B cell (primary cell): ENCODE measurements around the gene COL9A3.

ENCODE experiments used
- EZH2 ChIP-seq: IDR thresholded peaks from 2 replicates; pipeline ENCODE4 v1.6.1; 2012; ENCODE audit warnings: borderline replicate concordance, low read depth, mild to moderate bottlenecking, moderate library complexity, low read length; ENCODE audit not compliant: insufficient read depth, poor library complexity, severe bottlenecking
- TF ChIP-seq, protein P1 (sequence below): fragments of 200-600 bp; IDR thresholded peaks from one replicate; pipeline ENCODE4 v1.8.0; 2022; ENCODE audit warnings: antibody characterized with exemption, mild to moderate bottlenecking

DNA sequence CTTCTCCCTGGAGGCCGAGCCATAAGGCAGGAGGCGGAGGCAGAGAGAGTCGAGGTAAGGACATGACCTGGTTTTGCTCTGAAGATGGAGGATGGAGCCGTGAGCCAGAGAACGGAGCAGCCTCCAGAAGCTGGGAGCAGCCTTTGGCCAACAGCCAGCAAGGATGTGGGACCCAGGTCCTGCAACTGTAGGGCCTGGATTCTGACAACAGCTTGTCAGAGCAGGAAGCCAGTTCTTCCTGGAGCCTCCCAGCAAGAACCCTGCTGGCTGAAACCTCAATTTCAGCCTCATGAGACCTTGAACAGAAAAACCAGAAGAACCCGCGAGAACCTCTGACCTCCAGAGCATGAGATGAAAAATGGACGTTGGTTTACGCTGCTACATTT is 34.0 kb upstream of the COL9A3 start:
- TF ChIP-seq, protein P1, sequence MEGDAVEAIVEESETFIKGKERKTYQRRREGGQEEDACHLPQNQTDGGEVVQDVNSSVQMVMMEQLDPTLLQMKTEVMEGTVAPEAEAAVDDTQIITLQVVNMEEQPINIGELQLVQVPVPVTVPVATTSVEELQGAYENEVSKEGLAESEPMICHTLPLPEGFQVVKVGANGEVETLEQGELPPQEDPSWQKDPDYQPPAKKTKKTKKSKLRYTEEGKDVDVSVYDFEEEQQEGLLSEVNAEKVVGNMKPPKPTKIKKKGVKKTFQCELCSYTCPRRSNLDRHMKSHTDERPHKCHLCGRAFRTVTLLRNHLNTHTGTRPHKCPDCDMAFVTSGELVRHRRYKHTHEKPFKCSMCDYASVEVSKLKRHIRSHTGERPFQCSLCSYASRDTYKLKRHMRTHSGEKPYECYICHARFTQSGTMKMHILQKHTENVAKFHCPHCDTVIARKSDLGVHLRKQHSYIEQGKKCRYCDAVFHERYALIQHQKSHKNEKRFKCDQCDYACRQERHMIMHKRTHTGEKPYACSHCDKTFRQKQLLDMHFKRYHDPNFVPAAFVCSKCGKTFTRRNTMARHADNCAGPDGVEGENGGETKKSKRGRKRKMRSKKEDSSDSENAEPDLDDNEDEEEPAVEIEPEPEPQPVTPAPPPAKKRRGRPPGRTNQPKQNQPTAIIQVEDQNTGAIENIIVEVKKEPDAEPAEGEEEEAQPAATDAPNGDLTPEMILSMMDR: no peak
- no peak for TF ChIP-seq EZH2
